ENCODE data around the gene HSPA4L.

Gene HSPA4L

GRCh38 chr4:127782275-127783025 is at the start of gene HSPA4L:
HSPA4L (plus strand) TSS chr4:127782322; CDS start chr4:127782551, 229 bp downstream.
- in situ Hi-C loops (cut with MboI; ENCODE audit: low sequenced_read_pairs) = no loop called here

- in situ Hi-C loops (cut with MboI; ENCODE audit: low sequenced_read_pairs) = no loop called here
These were observed 49.3 kb upstream of the HSPA4L start for GRCh38 chr4:127732623-127733328.

DNA sequence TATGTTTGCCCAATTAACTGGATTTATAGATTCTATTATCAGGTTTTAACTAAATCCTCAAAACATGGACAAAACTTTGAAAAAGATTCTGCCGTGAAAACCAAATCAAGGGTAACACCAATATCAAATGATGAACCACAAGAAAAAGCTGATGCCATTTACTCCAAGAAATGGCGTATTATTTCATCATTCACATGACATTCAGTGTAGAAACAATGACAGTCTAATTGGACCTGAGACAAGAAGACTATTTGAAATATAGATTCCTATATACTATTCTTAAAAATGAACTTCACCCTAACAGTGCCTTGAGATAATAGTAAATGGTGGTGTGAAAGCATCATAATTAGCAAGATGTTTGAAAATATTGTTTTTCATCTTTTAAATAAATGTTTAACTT is 47.1 kb upstream of the HSPA4L start:
- in situ Hi-C loops (cut with MboI; ENCODE audit: low sequenced_read_pairs) = no loop called here

DNA sequence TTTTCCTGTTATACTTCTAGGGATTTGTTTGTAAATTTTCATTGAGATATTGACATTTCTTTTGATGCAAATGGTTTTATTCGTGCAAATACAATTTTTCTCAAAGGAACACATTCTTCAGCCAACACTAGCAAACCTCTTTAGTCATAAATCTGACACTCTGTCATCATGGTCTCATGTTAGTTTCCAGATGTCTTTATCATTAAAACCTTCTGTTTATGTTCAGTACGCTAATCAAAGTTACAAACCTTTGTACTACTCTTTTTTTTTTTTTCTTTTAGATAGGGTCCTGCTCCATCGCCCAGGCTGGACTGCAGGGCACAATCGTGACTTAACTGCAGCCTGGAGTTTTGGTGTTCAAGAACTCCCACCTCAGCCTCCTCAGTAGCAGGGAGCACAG is 44.8 kb upstream of the HSPA4L start:
- in situ Hi-C loops (cut with MboI; ENCODE audit: low sequenced_read_pairs) = no loop called here

GRCh38 chr4:127741247-127741646 is 40.9 kb upstream of the HSPA4L start:
- in situ Hi-C loops (cut with MboI; ENCODE audit: low sequenced_read_pairs) = no loop called here

GRCh38 chr4:127747883-127748282 is 34.2 kb upstream of the HSPA4L start:
- in situ Hi-C loops (cut with MboI; ENCODE audit: low sequenced_read_pairs) = no loop called here

DNA sequence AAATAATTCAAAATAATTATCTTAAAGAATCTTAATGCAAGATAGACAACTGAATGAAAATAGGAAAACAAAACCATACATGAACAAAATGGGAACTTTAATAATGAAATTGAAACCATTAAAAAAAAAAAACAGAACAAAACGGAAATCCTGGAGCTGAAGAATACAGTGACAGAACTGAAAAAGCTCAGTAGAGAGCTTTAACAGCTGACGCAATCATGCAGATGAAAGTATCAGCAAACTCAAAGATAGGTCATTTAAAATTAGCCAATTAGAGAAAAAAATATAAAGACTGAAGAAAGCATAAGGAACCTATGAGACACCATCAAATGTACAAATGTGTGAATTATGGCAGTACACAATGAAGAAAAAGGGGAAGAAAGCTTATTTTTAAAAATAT is 33.2 kb upstream of the HSPA4L start:
- in situ Hi-C loops (cut with MboI; ENCODE audit: low sequenced_read_pairs) = no loop called here

DNA sequence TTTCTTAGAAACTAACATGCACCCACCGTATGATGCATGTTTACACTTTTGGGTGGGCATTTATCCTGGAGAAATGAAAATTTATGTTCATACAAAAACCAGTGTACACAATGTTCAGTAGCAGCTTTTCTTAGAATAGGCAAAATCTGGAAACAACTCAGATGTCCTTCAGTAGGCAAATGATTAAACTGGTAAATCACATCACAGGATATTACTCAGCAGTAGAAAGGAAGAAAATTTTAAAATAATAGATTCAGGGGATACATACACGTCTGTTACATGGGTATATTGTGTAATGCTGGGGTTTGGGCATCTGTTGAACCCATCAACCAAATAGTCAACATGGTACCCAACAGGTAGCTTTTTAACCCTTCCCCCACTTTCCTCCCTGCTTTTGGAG is 25.2 kb upstream of the HSPA4L start:
- in situ Hi-C loops (cut with MboI; ENCODE audit: low sequenced_read_pairs) = no loop called here

DNA sequence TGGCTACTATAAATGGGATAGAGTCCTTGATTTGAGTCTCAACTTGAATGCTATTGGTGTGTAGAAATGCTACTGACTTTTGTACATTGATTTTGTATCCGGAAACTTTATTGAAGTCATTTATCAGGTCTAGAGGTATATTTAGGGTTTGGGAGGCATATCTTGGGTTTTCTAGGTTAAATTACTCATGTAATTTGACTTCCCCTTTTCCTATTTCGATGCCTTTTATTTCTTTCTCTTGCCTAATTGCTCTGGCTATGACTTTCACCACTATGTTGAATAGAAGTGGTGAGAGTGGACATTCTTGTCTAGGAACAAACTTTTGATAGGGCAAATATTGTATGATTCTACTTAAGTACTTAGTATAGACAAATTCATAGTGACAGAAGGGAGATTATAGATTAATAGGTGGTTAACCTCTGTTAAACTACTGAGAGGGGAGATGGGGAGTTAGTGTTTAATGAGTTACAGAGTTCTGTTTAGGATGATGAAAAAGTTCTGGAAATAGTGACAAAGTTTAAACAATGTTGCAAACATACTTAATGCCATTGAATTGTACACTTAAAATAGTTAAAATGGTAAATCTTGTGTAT is 22.8 kb upstream of the HSPA4L start:
- in situ Hi-C loops (cut with MboI; ENCODE audit: low sequenced_read_pairs) = no loop called here

DNA sequence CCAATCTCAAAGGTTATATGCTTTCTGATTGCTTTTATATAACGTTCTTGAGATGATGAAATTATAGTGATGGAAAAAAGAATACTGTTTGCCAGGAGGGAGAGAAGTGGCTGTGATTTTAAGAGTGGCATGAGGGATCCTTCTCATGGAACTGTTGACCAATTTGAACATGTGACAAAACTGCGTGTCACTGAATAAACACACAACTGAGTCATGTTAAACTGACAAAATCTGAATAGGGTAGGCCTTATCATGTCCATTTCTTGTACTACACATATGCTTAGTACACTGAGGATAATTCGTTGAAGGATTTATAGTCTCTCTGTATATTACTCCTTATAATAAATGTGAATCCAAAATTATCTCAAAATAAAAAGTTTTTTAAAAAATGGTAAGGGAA is 22.2 kb upstream of the HSPA4L start:
- in situ Hi-C loops (cut with MboI; ENCODE audit: low sequenced_read_pairs) = no loop called here

- in situ Hi-C loops (cut with MboI; ENCODE audit: low sequenced_read_pairs) = no loop called here
These were observed 10.4 kb upstream of the HSPA4L start for GRCh38 chr4:127771535-127772275.

- in situ Hi-C loops (cut with MboI; ENCODE audit: low sequenced_read_pairs) = no loop called here
These were observed 9.1 kb upstream of the HSPA4L start for GRCh38 chr4:127772769-127773671.

DNA sequence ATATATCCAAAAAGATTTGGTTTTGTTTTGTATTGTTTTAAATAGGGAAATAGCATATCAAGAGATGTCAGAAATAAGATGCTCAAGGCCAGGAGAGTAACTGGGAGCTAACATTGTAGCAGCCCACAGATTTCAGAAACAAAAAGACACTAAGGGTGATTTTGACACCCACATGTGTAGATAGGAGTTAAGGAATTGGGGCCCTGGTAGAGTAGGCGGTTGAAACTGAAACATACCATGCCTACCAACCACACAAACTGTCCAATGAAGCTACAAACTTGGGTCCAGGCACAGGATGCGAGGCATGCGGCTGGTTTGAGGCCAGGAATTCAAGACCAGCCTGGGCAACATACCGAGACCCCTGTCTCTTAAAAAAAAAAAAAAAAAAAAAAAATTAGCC is 6.3 kb upstream of the HSPA4L start:
- in situ Hi-C loops (cut with MboI; ENCODE audit: low sequenced_read_pairs) = no loop called here

DNA sequence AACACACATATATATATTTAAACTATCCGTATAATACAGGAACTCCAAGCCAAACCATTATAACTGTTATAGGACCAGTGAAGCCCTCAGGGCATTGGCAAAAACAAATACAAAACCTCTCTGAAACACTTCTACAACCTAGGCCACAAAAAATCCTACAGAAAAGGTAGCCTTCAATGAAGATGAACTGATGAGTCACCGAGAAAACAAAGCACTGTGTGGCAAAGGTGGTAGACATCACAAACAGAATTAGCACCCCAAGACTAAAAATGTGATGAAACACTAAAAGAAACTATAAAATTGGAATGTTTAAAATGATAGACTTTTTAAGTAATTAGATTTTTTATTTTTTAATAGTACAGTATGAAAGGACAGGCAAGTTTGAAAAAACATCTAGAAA is 5.5 kb upstream of the HSPA4L start:
- in situ Hi-C loops (cut with MboI; ENCODE audit: low sequenced_read_pairs) = no loop called here

GRCh38 chr4:127777487-127777886 is 4.6 kb upstream of the HSPA4L start:
- in situ Hi-C loops (cut with MboI; ENCODE audit: low sequenced_read_pairs) = no loop called here

DNA sequence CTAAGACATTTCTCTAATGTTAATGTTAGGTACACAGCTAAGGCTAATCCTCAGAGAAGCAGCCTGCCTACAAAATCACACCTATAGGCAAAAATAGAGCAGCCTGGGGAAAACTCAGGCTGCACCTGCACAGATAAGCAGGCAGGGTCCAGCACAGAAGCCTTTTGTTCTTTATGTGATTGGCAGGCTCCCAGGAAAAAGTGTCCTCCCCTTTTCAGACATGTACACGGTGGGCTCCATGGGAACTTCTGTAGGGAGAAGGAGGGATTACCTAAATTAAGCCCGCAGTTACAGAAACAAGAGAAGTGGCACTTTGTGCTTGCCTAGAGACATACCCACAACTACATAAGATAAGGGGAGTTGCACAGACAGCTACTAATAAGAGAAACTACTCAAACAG is 4.0 kb upstream of the HSPA4L start:
- in situ Hi-C loops (cut with MboI; ENCODE audit: low sequenced_read_pairs) = no loop called here

GRCh38 chr4:127780598-127780997 is 1.5 kb upstream of the HSPA4L start:
- in situ Hi-C loops (cut with MboI; ENCODE audit: low sequenced_read_pairs) = no loop called here

DNA sequence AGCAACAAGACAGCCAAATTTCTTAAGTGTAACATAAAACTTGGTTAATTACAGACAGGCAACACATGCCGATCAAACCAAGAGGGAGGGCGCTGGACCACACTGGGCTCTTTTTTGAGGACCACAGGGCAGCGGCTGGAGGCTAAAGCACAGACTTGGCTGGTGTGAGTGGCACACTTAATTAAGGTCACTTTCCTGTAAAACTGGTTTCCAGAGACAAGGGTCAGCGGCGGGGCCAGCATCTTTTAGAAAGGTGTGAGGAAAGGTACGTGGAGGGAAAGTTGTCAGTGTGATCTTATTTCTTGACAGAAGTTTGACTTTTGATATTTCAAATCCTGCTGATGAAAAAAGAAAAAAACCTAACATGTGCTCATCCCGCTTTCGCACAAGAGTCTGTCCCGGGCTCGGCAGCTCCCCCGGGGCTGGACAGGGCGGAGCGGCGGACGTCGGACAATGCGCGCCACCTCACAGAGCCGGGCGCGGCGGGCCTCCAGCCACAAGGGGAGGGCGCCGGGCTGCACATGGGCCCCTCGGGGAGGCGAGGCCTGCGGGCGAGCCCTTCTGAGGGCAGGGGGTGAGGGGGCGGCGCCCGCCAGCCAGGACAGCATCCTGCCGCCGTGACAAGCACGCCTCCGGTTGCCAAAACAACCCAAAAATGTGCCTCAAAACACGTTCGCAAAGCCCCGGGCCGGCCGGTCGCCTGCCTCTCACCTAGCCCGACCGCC is 660 bp upstream of the HSPA4L start:
- in situ Hi-C loops (cut with MboI; ENCODE audit: low sequenced_read_pairs) = no loop called here

GRCh38 chr4:127782025-127782274 is 172 bp upstream of the HSPA4L start:
- in situ Hi-C loops (cut with MboI; ENCODE audit: low sequenced_read_pairs) = no loop called here
